Muscle of arm (tissue), 14 donors: ENCODE data around the gene RECQL. TPM values are rescaled to one million over a fixed set of nuclear protein-coding genes. Genes with fewer than 3 reads are reported as not detected.

Experiments used
- DNase-seq: peaks from one replicate; pipeline ENCODE4 v3.0.0-alpha.2; 2013
- long read RNA-seq, 11 donors: transcript quantifications; one replicate each; lab custom pipeline, GENCODE V29; 2026
- polyA plus RNA-seq, 12 donors: library from polyadenylated mRNA; unstranded; fragments of 120-200 nt; gene quantifications; one replicate each; pipeline ENCODE4 v1.2.1, GENCODE V29; 2013; ENCODE audit not compliant: insufficient read length in 12 of 12

RECQL gene
- polyA plus RNA-seq = 10 to 100 TPM in 11 of 12 donors, not detected in 1; 28.8 to 43.8 (median 33.0) TPM
- long read RNA-seq, donor 1, partial matches to known transcripts = 0 of 4 reads
- long read RNA-seq, donor 1, other reads (novel, unspliced or antisense) = 0 of 4 reads
- long read RNA-seq, donor 2, partial matches to known transcripts = 19 of 20 reads
- long read RNA-seq, donor 2, other reads (novel, unspliced or antisense) = 0 of 20 reads
- long read RNA-seq, donor 3, partial matches to known transcripts = 0 of 4 reads
- long read RNA-seq, donor 3, other reads (novel, unspliced or antisense) = 0 of 4 reads
- long read RNA-seq, donor 4, partial matches to known transcripts = 0 of 1 reads
- long read RNA-seq, donor 4, other reads (novel, unspliced or antisense) = 0 of 1 reads
- long read RNA-seq, donor 5 = 0 reads
- long read RNA-seq, donor 6, partial matches to known transcripts = 0 of 1 reads
- long read RNA-seq, donor 6, other reads (novel, unspliced or antisense) = 0 of 1 reads
- long read RNA-seq, donor 7 = 0 reads
- long read RNA-seq, donor 8, partial matches to known transcripts = 0 of 6 reads
- long read RNA-seq, donor 8, other reads (novel, unspliced or antisense) = 0 of 6 reads
- long read RNA-seq, donor 9, partial matches to known transcripts = 0 of 2 reads
- long read RNA-seq, donor 9, other reads (novel, unspliced or antisense) = 0 of 2 reads
- long read RNA-seq, donor 10, partial matches to known transcripts = 14 of 18 reads
- long read RNA-seq, donor 10, other reads (novel, unspliced or antisense) = 0 of 18 reads
- long read RNA-seq, donor 11, partial matches to known transcripts = 0 of 3 reads
- long read RNA-seq, donor 11, other reads (novel, unspliced or antisense) = 0 of 3 reads

GRCh38 chr12:21501258-21502163 is at the start of gene RECQL, which contains the start of gene GOLT1B:
Gene RECQL (minus strand): TSS chr12:21501635. CDS start chr12:21499570, 2,065 bp downstream.
Gene GOLT1B (plus strand): TSS chr12:21501789. CDS start chr12:21501924, 135 bp downstream.
- DNase-seq = peak; percentile 98

GRCh38 chr12:21547437-21547836 is 46.0 kb upstream of the RECQL start:
- DNase-seq = no peak

GRCh38 chr12:21546716-21547115 is 45.3 kb upstream of the RECQL start:
- DNase-seq = no peak

GRCh38 chr12:21545557-21545956 is 44.1 kb upstream of the RECQL start:
- DNase-seq = no peak

GRCh38 chr12:21543151-21543550 is 41.7 kb upstream of the RECQL start:
- no peak for DNase-seq

DNA sequence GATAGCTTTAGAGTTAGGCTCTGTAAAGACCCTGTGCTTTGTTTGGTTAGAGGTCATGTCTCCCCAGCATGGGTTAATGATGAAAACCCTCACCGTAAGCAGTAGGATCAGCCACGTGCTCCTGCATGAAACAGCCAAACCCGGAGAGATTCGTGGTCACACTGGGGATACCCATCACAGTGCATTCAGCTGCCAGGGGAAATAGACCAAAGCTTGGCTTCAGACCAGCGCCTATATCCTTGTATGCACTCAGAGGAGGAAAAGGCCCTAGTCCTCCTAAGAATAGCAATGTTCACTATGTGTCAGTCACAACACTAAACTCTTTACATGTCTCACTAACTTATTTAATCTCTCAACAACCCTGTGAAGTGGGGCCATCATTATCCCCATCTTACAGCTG is 41.0 kb upstream of the RECQL start:
- no peak for DNase-seq

- no peak for DNase-seq
These were observed 40.3 kb upstream of the RECQL start for GRCh38 chr12:21541773-21542172.

DNA sequence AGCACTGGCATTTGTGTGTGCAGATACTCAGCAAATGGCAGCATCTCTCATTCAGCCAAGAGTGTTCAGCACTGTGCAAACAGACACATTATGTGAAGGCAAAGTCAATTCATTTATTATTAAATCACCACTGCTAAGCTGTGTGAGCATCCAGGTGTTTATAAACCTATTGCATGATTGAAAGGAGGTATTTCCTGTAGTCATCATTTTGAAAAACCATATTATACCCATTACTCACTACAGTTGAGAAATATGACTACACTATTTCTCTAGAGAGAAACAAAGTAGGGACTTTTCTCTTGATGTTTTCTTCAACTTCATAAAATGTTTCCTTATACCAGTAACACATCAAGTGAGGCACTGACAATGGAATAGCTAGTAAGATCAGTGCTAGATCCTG is 38.4 kb upstream of the RECQL start:
- DNase-seq = no peak

GRCh38 chr12:21538061-21538653 is 36.7 kb upstream of the RECQL start:
- no peak for DNase-seq

DNA sequence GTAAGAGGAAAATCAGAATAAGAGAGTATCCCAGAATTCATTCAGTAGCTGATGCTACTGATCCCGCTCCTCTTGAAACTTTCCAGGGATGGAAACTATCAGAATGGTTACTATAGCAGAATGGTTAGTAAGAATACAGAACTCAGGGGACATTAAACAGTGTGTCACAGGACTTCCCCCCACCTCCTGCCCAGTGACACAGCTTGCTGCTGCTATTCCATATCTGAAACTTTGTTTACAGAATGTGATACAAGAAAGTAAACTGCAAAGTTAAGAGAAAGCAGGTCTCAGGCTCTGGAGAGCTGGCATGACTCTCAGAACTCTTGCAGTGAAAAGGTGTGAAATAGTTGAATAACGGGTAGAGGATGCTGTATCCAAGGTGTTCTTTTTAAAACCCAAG is 28.0 kb upstream of the RECQL start:
- no peak for DNase-seq

DNA sequence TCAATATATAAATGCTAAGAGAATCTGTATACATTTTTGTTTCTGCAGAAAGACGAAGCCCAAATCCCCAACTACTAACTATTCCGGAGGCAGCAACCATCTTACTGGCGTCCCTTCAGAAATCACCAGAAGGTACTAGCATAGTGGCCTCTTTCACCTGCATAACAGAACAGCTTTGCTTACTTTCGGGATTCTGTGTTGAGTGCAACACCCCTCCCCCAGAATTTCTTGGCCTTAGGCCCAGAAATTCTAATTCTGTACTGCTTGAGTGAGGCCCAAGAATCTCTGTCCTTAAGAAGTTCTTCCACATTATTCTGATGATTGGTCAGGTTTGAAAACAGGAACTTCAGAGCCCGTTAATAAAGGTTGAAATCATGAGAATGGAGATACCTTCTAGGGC is 27.5 kb upstream of the RECQL start:
- peak; percentile 19 for DNase-seq

GRCh38 chr12:21527451-21528180 is 26.2 kb upstream of the RECQL start:
- DNase-seq = peak; percentile 31

DNA sequence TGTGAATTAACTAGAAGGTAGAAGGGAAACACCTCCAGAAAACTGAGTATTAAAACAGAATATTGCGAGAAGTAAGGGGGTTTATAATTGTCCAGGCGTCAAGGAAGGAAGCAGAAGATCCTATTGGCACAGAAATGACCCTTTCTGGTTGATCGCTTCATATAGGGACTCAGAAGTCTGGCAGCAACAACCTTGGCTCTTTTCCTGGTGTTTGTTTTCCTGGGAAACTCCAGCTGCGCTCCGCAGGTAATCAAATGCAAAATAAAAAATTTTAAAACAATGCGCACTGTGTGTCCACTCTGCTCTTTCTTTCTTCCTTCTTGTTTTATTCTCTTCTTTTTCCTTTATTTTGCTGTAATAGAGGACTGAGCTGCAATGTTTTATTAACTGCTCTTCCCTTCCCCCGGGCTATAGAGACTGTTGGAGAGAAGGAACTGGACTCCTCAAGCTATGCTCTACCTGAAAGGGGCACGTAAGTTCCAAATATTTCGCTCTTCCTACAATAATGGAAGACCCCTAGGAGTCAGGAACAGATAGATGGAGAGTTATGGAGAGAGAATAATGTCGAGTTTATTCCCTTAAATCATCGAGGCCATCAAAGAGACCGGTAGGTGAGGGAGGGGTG is 25.4 kb upstream of the RECQL start:
- peak; percentile 1 for DNase-seq

GRCh38 chr12:21526053-21526452 is 24.6 kb upstream of the RECQL start, which contains the start of gene SPX:
Gene SPX (plus strand): TSS chr12:21526296. CDS start chr12:21526473, 177 bp downstream.
- no peak for DNase-seq

DNA sequence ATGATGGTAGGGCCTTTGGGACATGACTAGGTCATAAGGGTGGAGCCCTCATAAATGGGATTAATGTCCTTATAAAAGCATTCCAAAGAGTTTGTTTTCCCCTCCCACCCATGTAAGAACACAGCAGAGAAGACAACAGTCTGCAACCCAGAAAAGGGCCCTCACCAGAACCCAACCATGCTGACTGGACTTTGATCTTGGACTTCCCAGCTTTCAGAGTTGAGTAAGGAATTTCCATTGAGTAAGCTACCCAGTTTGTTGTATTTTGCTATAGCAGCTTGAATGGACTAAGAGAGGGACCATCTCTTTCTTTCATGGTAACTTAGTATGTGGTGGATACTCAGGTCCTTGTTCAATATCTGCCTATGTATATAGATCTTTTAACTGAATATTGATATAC is 21.7 kb upstream of the RECQL start:
- no peak for DNase-seq

DNA sequence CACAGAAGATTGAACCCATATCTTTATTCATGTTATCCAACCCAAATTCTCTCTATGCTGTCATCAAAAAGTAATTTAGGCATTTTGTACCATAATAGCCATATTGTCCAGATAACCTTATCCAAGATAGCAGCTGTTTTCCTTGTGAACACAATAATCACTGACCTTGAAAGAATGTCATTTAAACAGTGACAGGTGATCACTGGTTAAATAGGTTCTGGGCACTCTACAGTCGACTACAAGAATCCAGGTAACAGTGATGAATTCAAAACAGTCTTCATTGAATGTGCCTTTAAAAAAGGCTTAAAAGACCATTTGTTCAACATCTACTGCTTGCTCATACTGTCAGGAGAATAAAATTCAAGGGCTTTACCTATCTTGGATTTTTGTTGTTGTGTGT is 20.1 kb upstream of the RECQL start:
- no peak for DNase-seq

DNA sequence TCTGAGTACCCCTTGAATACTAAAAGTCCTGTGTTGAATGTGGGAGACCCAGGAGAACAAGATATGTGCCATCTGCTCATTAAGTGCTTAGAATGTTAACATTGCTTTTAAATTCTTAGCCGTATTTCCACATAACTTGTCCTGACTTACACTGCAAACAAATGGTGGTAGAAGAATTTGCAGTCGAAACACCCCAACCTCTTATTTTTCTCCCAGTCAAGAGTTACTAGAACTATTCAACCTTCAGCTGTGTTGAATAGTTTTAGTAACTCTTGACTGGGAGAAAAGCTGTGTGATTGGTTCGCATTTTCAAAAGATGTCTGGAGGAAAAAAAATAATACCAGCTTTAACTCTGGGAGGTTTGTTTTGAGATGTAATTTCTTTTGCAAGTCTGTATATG is 17.0 kb upstream of the RECQL start:
- DNase-seq = no peak

- no peak for DNase-seq
These were observed 14.8 kb upstream of the RECQL start for GRCh38 chr12:21516281-21516680.

DNA sequence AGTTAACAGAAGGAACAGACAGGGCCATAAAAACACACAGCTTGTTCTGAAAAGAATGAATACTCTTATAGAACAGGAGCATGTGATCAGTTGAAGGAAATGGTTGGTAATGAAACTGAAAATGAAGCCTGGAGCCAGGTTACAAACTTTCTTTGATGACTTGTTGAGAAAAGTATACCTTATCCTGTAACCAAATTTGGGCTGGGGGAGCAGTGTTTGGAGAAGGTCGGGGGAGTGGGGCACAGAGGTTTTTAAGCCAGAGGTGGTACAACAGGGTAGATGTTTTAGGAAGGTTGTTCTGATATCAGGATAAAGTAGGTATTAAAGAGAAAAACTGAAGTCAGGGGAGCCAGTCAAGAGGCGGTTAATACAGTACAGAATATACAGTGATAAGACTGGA is 8.3 kb upstream of the RECQL start:
- no peak for DNase-seq

DNA sequence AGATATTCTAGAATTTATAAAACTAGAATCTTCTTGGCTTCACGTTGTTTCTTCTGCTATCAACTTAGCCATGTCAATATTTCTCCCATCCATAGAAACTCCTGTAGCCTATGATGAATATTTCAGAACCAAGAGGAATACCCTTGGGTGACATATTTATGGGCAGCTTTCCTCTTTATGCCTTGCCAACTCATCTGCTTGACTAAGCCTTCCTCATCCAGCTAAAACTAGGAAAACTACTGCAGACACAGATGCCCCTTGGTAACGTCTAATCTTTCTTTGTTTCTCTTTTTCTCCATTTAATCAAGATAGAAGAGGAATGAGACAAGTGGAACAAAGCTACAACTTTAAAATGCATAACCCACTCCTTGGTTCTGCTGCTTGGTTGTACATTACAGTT is 6.4 kb upstream of the RECQL start:
- no peak for DNase-seq
